C4-2B (cell line): ENCODE measurements around the gene TRNT1.

Experiments
- ZFX ChIP-seq: fragments of 450-650 bp; IDR thresholded peaks from 2 replicates; pipeline ENCODE4 v1.6.1; 2017
- TF ChIP-seq, protein P1 (sequence below): fragments of 450-650 bp; conservative IDR thresholded peaks from 2 replicates; pipeline ENCODE4 v1.5.1; 2017; ENCODE audit warnings: mild to moderate bottlenecking

DNA sequence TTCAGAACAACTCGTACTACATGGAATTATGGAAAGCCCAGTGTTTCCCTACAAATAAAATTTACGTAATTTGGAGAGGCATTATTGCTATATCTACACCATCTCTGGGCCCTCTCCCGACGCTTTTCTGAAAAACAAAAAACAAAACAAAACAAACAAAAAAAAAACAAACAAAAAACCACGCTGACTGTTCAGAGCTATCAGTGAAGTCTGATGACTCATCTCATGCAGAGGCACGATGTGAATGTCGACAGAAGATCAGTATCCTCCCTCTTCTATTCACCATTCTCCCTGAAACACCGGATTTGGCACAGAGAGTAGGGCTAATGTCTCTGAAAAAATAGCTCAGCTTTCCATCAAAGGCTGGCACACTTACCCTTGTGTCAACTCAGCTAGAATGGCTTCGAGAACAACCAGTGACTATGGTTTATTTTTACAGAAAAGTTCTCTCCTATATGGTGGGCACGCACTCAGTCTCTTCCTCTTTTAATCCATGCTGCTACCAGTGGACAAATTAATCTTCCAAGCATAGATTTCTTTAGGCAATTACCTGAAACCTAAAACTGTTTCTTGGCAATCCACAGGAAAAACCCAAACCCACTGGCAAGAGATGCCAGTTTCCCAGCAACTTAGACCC lies 51.2 kb downstream of the TRNT1 start:
- TF ChIP-seq, protein P1, sequence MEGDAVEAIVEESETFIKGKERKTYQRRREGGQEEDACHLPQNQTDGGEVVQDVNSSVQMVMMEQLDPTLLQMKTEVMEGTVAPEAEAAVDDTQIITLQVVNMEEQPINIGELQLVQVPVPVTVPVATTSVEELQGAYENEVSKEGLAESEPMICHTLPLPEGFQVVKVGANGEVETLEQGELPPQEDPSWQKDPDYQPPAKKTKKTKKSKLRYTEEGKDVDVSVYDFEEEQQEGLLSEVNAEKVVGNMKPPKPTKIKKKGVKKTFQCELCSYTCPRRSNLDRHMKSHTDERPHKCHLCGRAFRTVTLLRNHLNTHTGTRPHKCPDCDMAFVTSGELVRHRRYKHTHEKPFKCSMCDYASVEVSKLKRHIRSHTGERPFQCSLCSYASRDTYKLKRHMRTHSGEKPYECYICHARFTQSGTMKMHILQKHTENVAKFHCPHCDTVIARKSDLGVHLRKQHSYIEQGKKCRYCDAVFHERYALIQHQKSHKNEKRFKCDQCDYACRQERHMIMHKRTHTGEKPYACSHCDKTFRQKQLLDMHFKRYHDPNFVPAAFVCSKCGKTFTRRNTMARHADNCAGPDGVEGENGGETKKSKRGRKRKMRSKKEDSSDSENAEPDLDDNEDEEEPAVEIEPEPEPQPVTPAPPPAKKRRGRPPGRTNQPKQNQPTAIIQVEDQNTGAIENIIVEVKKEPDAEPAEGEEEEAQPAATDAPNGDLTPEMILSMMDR, result no peak
- no peak for TF ChIP-seq ZFX
